RWPE2 (cell line): ENCODE measurements around the gene FGF18.

Source experiments
- ATAC-seq: fragments of 200-7000 bp; cut with Tn5 transposase; 3 replicates; pipeline ENCODE4 v1.9.1; 2021; ENCODE audit warnings: low read depth
- DNase-seq: peaks from one replicate; pipeline ENCODE4 v3.0.0-alpha.2; 2020; ENCODE audit warnings: low spot score
- H3K27ac ChIP-seq: fragments of 450-650 bp; 2 replicates; pipeline ENCODE4 v1.5.1; 2017; ENCODE audit warnings: mild to moderate bottlenecking; ENCODE audit not compliant: poor library complexity, severe bottlenecking
- H3K27me3 ChIP-seq: fragments of 250-450 bp; sonication (Bioruptor Pico); 2 replicates; pipeline ENCODE4 v1.5.1; 2021; ENCODE audit warnings: mild to moderate bottlenecking, moderate library complexity; ENCODE audit not compliant: insufficient read depth, poor library complexity, severe bottlenecking
- H3K36me3 ChIP-seq: fragments of 250-450 bp; sonication (Bioruptor Pico); 2 replicates; pipeline ENCODE4 v1.5.1; 2020; ENCODE audit warnings: low read depth, mild to moderate bottlenecking, moderate library complexity
- H3K4me1 ChIP-seq: fragments of 250-450 bp; sonication (Bioruptor Pico); 2 replicates; pipeline ENCODE4 v1.5.1; 2021; ENCODE audit warnings: mild to moderate bottlenecking, moderate library complexity; ENCODE audit not compliant: insufficient read depth, poor library complexity, severe bottlenecking
- H3K4me3 ChIP-seq: fragments of 250-450 bp; sonication (Bioruptor Pico); 2 replicates; pipeline ENCODE4 v1.5.1; 2021; ENCODE audit warnings: mild to moderate bottlenecking, moderate library complexity; ENCODE audit not compliant: severe bottlenecking
- H3K9me3 ChIP-seq: fragments of 250-450 bp; sonication (Bioruptor Pico); 2 replicates; pipeline ENCODE4 v1.5.1; 2021; ENCODE audit warnings: mild to moderate bottlenecking, moderate library complexity; ENCODE audit not compliant: severe bottlenecking
- TF ChIP-seq, protein P1 (sequence below): fragments of 450-650 bp; IDR thresholded peaks from one replicate; pipeline ENCODE4 v1.5.1; 2017; ENCODE audit warnings: mild to moderate bottlenecking, moderate library complexity; ENCODE audit not compliant: poor library complexity, severe bottlenecking

Gene FGF18

DNA sequence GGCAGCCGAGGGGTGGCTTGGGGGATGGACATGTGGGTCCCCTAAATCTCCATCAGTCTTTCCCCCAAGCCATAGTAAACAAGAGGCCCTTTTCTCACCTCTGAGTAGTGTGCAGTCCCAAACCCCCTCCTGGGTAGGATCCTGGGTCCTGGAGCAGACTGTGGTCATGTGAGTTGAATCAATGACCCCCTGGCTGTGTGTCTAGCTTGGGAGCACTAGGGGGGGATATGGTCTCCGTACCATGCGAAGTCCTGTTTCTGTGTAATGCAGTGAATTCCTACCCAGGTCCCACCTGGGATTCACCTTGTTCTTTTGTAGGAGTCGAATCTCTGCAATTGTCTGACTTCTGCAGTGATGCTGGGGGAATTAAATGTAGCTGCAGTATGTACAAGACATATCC lies 66.2 kb downstream of the FGF18 start:
- ATAC-seq (no peak), DNase-seq (no peak)
- Histone ChIP-seq H3K27ac (no peak overlapping the region), H3K36me3 (no peaks in the 10 kb centered on the region), H3K27me3 (no peaks in the 10 kb centered on the region), H3K4me3 (no peak overlapping the region), H3K4me1 (no peaks in the 10 kb centered on the region), H3K9me3 (no peaks in the 10 kb centered on the region)
- TF ChIP-seq, protein P1, sequence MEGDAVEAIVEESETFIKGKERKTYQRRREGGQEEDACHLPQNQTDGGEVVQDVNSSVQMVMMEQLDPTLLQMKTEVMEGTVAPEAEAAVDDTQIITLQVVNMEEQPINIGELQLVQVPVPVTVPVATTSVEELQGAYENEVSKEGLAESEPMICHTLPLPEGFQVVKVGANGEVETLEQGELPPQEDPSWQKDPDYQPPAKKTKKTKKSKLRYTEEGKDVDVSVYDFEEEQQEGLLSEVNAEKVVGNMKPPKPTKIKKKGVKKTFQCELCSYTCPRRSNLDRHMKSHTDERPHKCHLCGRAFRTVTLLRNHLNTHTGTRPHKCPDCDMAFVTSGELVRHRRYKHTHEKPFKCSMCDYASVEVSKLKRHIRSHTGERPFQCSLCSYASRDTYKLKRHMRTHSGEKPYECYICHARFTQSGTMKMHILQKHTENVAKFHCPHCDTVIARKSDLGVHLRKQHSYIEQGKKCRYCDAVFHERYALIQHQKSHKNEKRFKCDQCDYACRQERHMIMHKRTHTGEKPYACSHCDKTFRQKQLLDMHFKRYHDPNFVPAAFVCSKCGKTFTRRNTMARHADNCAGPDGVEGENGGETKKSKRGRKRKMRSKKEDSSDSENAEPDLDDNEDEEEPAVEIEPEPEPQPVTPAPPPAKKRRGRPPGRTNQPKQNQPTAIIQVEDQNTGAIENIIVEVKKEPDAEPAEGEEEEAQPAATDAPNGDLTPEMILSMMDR = no peak

DNA sequence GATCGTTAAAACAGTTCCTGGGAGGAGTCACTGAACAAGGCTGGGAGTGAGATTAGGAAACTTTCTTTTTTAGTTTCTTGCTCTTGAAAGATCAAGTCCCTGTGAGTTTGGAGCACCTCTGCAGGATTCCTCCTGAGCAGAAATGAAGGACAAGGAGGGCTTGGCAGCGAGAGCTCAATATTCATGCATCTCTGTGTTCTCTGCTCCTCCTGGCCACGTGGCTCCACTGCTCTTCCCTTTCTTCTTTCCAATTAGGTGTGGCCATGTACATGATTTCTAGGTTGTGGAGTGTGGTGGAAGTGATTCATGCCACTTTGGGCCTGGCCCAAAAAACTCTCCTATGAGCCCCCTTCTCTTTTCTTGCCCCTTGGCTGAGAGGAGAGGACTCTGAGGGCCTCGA lies 67.2 kb downstream of the FGF18 start:
- TF ChIP-seq, protein P1 = no peak
- Histone ChIP-seq H3K36me3 (no peaks in the 10 kb centered on the region), H3K27me3 (no peaks in the 10 kb centered on the region), H3K4me3 (no peak overlapping the region), H3K27ac (no peak overlapping the region), H3K4me1 (no peaks in the 10 kb centered on the region), H3K9me3 (no peaks in the 10 kb centered on the region)
- DNase-seq = no peak
- no peak for ATAC-seq

DNA sequence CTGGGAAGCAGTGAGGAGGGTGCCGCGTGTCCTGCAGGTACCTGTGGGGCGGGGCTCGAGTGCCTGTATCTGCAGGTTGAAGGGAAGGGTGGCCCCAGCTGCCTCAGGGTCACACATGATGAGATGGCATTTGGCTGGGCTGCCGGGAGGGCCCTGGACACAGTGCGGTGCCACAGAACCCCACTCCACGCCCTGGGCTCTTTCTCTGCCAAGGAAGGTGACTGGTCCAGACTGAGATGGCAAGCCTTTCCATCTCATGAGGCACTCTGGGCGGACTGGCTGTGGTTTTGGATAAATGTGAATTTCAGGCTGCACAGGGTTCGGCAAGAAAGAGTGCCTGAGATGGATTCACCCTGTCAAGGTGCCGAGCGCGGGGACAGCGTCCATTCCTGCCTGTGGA lies 69.4 kb downstream of the FGF18 start:
- no peak for ATAC-seq
- TF ChIP-seq, protein P1 = no peak

DNA sequence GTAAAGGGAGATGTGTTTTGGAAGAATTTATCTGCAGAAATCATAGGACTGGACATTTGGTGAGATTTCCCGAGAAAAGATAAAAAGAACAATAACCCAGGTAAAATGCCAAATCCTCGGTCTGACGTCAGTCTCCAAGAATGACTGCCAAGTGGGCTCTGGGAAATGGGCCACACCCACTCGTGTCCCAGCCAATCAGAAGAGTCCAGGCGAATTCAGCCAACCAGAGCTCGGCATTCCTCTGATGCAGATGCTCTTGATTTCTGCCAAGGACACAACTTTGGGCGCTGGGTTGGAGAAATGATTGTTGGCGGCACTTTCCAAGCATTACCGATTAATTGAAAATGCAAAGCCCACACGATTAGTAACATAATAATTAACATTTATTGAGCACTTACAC lies 73.3 kb downstream of the FGF18 start:
- H3K27ac ChIP-seq = no peak overlapping the region
- no peaks in the 10 kb centered on the region for H3K9me3 ChIP-seq
- TF ChIP-seq, protein P1 = no peak
- H3K27me3 ChIP-seq = no peaks in the 10 kb centered on the region
- ATAC-seq = no peak
- no peak for DNase-seq
- no peaks in the 10 kb centered on the region for H3K36me3 ChIP-seq
- H3K4me3 ChIP-seq = no peak overlapping the region
- peaks cover 14% of the 10 kb centered on the region for H3K4me1 ChIP-seq

More for the DNA sequence above, 69.4 kb downstream of the FGF18 start:
- no peaks in the 10 kb centered on the region for H3K9me3 ChIP-seq
- no peaks in the 10 kb centered on the region for H3K36me3 ChIP-seq
- no peak for DNase-seq
- H3K4me3 ChIP-seq = no peak overlapping the region
- H3K27me3 ChIP-seq = no peaks in the 10 kb centered on the region
- no peak overlapping the region for H3K27ac ChIP-seq
- peaks cover 2% of the 10 kb centered on the region for H3K4me1 ChIP-seq

DNA sequence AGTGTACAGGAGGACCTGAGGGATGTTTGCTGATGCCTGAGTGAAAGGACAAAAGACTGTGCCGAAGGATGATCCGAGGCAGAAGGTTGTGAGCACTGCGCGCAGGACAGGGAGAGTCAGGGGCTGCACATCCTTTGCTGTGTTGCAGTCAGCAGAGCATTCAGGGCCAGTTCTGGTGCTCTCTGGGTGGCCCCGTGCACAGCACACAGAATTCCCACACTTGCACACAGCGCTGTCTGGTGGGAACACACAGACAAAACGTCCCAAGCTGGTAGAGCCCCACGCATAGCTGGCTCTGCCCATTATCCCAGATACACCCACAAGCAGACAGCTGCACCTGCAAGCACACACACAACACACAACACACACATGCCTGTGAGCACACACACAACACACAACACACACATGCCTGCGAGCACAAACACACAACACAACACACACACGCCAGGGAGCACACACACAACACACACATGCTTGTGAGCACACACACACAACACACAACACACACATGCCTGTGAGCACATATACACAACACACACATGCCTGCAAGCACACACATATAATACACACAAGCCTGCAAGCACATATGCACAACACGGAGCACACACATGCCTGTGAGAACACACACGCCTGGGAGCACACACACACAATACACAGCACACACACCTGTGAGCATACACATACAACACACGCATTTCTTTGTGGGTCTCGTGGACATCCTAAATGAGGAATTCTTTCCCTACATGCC lies 74.4 kb downstream of the FGF18 start:
- no peaks in the 10 kb centered on the region for H3K36me3 ChIP-seq
- H3K27me3 ChIP-seq = no peaks in the 10 kb centered on the region
- H3K9me3 ChIP-seq = no peaks in the 10 kb centered on the region
- DNase-seq = no peak
- TF ChIP-seq, protein P1 = no peak
- no peak for ATAC-seq
- H3K27ac ChIP-seq = peak overlapping the region; percentile 43
- H3K4me3 ChIP-seq = no peak overlapping the region
- peaks cover 14% of the 10 kb centered on the region for H3K4me1 ChIP-seq
